Hematopoietic multipotent progenitor cell treated with erythropoietin and hydrocortisone succinate and interleukin-3 and kit ligand, for 15 days (in vitro differentiated cells): Measurements from ENCODE around the gene MRFAP1L1.
"Not testable (repeated sequence)": the region's sequence is repeated elsewhere in the genome, so short reads cannot be mapped to it uniquely, and the experiment has no call there.

Experiments used
- DNase-seq: peaks from one replicate; pipeline ENCODE4 v3.0.0-alpha.2; 2015; ENCODE audit warnings: low spot score

The MRFAP1L1 gene

DNA sequence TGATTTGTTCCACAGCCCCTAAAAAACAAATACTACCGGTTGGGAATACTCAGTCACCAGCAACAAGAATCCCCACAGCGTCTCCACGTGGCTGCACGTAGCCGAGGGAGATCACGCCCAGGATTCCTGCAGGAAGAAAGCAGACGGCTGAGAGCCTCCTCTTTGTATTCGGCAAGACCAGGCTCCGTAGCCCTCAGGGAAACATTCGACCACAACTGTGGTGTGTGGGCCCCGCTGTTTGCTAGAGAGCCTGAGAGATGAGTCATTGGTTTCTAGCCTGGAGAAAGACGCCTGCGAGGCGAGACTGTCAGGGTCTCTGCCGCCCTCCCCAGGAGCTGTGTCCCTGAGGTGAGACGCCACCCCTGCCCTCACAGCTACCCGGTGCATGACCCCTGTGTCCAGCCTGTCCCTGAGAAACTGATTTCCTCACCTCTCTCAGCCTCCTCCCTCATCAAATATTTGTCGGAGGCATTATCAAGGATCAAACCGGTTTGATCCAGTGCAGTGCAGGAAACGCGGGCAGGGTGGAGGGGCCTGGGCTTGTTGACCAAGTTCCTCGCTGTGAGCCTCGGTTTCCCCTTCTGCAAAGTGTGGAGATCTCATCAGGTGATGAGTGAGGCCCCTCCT lies 20.7 kb downstream of the MRFAP1L1 start:
- no peak for DNase-seq

DNA sequence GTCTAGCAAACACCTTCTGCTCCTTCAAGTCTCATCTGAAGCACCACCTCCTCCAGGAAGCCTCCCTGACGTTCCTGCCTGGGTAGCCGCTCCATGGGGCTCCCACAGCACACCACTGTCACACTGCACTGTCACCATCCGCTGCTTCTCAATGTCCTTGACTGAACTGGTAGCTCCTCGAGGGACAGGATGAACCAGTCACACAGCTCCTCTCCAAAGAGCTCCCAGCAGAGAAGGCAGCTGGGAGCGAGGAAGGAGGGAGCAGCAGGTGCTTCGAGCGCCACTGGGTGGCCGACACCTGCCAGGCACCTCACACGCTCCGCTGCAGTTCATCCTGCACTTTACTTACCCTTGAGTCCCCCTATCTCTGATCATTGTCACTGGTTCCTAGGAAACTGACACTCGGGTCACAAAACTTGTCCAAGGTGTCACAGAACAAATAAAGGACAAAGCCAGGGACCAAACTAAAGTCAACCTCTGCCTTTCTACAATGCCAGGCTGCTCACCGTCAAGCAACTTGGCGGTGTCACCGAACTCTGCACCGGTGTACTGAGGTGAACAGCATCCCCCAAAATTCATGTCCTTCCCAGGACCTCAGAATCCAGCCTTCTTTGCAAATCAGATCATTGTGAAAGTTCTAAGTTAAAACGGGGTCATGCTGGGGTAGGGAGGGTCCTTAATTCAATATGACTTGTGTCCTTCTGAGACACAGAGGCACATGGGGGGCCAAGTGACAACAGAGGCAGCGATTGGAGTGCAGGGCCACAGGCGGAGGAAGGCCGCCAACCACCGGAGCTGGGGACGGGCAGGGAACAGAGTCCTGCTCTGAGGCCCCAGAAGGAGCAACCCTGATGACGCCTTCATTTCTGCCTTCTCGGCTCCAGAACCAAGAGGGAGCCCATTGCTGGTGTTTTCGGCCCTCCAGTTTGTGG lies 21.5 kb downstream of the MRFAP1L1 start:
- no peak for DNase-seq

DNA sequence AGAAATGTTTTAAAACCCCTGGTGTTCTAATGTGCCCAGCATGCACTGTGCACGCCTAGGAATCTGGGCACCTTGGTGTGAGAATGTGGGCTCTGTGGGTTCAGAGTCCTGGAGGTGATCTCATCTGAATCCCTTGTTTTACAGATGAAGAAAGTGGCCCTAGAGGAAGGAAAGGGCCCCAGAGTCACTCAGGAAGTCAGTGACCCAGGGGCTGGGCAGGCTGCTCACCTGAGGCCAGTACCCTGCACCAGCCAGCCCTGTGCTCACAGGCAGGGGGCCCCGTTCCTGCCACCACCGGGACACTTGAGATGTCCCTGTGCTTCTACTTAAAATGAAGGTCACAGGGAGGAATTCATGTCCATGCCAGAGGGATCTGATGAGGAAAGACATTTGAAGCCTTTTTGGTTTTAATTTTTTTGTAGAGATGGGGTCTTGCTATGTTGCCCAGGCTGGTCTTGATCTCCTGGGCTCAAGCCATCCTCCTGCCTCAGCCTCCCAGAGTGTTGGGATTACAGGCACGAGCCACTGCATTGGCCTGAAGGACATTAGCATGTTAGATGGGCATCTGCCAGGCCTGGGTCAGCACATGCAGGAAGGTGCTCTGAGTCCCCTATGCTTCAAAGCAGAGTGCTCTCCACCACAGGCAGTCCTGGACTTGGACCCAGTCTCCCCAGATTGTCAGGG lies 23.4 kb downstream of the MRFAP1L1 start:
- no peak for DNase-seq

DNA sequence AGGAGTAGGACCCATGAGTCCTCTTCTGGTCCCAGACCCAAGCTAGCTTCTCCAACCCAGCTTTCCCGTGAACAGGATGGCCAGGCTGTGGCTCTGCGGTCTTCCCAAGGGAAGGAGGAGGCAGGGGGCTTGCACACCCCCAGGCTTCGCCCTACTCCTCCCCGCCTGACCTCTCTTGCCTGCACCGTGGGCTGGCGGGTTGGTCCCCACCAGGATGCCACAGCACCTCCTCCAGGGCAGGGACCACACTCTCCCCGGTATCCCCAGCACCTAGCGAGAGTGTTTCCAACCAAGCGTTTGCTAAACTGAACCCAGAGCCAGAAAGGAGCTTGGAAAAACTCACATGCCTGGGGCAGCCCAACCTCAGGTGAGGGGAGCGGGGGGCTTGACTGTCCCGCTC lies 25.0 kb downstream of the MRFAP1L1 start:
- no peak for DNase-seq

DNA sequence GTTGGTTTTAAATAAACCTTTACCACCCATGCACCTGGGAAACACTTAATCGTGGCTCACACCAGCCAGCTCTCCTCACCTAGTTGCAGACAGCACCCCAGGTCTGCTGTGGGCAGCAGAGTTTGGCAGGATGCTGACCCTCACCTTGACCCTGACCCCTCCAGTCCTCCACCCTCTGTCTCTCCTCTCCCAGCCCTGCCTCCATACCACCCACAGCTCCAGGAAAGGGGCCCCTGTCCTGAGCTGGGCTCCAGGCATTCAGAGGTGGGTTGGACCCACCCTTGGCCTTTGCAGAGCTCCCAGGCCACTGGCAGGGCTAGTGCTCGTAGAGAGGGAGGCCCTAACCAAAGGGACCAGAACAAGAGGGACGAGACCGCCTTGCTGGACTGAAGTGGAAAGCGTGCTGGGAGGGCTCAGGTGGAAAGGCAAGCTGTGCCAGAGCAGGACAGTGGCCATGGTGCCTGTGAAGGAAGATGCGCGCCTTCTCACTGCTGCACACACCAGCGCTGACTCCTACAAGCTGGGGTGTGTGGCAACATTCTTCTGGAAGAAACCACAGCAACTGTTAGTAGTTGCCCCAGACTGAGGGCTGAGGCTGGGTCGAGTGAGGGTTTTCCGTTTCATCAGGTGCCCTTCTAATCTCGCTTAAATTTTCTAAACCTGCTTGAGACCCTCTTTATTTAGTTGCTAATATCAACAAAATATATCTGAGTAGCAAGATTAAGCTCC lies 26.6 kb downstream of the MRFAP1L1 start:
- DNase-seq: no peak

DNA sequence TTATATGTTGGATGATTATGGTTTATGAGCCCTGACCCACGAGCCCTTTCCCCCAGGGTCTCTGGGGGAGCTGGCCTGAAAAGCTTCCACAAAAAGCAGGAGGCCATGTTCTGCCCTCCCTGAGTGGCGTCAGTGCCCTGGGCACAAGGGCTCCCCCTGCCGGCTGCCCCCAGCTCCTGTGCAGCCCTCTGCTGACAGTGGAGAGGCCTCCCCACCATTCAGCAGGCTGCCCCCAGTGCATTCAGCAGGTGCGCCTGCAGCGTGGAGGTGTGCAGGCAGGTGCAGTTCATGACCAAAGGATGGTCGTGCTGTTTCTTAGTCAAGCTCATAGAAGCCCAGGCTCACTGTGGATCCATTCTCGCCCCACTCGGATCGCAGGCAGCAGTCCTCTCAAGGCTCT lies 28.5 kb downstream of the MRFAP1L1 start:
- DNase-seq: peak; percentile 50

DNA sequence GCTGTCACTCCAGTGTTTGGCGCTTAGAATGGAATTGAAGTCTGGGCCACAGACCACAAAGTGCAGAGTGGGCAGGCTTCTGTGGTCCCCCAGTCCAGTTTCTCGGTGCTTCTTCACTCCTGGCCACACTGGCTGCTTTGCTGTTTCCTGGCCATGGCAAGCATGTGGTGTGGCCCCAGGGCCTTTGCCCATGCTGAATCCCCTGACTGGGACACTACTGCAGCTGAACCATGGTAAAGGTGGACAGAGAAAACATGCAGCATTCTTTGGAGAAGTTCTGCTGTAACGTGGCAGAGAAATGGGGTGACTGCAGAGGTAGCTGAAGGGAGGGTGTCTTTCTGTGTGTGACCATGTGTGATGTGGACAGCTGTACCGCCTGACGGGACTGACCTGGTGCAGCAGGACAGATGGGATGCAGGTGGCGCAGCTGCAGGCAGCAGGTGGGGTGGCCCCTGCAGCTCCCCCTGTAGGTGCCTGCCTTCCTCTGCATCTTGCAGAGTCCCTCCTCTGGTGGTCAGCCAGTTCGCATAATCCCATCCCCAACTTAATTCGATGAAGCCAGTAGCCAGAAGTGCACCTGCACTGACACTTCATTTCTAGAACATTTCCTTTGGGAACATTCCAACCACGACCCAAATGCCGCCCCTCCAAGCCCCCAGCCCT lies 29.2 kb downstream of the MRFAP1L1 start:
- DNase-seq: no peak

DNA sequence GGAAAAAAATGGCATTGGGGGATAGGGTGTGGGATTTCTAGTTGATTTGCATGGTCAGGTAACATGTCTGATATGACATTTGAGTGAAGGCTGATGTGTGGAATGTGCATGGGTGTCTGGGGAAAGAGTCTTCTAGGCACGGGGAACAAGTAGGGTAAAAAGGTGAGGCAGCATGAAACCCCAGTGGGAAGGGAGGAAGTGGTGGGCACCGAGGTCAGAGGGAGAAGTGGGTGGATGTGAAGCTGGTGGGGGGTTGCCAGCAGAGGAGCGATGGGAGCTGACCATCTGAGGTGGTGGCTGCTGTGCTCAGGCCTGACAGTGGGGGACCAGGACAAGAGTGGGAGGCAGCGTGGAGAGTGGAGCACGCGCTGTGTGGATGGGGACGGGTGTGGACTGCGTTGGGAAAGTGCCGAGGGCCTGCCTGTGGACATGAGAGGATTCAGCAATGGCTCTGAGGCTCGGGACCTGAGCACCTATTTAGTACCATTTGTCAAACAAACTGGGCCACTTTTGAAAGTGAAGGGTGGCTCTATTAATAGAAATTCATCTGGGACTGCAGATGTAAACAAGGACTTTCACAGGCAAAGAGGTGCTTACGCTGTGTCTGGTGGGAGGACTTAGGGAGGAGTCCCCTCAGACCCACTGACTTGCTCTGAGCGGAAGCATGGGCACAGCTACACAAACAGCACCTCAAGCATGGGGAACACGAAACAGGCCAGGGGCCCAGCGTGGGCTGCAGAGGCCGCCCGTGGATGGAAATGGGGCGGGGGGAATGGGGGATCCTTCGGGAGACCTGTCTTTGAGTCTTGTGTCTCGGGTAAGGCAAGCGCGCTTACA lies 32.7 kb downstream of the MRFAP1L1 start:
- DNase-seq: no peak

DNA sequence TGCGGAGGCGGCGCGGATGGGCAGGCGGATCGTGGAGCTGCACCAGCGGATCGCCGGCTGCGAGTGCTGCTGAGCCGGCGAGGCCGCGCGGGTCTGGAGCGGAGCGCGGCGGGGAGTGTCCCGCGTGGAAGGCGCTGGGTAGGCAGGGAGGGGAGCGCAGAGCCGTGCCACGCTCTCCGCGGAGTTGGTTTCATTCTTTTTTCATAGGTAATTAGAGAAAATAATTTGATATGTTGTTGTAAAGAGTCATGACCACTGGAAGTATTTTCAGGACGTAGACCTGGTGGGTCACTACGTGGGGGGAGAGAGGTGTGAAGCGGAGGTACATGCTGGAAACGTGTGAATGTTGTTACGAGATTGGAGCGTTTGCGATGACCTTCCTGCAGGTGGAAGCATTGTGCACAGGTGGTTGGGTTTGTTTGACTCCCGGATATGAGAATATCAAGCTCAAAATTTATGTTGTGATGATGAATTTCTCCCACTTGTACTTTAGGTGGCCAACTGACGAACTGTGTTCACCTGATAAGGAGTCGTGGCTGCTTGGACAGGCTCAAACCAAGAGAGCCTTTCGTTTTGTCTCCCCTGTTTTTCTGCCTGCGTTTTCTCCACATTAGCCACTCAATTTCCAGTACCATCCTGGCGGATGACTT lies 35.0 kb downstream of the MRFAP1L1 start:
- peak; percentile 68 for DNase-seq

DNA sequence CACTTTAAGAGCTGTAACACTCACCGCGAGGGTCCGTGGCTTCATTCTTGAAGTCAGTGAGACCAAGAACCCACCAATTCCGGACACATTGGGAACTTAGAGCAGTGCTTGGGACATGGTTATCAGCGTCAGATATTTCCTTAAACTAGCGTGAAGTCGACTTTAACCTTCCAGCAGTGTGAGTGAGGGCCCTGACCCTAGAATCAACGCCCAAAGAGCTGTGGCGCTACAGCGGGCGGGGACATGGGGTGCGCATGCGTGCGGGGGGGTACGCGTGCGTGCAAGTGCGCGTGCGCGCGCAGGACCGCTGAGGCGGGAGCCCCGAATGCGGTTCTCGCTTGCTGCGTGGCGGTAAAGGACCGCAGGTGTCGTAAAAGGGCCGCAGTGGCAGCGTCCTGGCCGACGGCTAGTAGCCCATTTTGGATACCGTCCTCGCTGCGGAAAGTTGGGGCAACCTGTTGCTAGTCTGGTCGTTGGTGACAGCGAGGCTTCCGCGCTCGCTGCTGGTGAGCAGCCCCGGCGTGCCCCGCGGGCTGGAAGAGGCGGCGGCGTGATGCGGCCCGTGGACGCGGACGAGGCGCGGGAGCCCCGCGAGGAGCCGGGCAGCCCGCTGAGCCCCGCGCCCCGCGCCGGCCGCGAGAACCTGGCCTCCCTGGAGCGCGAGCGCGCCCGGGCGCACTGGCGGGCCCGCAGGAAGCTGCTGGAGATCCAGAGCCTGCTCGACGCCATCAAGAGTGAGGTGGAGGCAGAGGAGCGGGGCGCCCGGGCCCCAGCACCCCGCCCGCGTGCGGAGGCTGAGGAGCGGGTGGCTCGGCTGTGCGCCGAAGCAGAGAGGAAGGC lies 35.8 kb downstream of the MRFAP1L1 start:
- DNase-seq: peak; percentile 92

DNA sequence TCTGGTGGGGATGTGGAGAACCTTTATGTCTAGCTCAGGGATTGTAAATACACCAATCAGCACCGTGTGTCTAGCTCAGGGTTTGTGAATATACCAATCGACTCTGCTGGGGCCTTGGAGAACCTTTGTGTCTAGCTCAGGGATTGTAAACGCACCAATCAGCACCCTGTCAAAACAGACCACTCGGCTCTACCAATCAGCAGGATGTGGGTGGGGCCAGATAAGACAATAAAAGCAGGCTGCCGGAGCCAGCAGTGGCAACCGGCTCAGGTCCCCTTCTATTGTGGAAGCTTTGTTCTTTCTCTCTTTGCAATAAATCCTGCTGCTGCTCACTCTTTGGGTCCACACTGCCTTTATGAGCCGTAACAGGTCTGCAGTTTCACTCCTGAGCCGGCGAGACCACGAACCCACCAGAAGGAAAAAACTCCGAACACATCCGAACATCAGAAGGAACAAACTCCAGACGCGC lies 36.4 kb downstream of the MRFAP1L1 start:
- not testable (repeated sequence) for DNase-seq

DNA sequence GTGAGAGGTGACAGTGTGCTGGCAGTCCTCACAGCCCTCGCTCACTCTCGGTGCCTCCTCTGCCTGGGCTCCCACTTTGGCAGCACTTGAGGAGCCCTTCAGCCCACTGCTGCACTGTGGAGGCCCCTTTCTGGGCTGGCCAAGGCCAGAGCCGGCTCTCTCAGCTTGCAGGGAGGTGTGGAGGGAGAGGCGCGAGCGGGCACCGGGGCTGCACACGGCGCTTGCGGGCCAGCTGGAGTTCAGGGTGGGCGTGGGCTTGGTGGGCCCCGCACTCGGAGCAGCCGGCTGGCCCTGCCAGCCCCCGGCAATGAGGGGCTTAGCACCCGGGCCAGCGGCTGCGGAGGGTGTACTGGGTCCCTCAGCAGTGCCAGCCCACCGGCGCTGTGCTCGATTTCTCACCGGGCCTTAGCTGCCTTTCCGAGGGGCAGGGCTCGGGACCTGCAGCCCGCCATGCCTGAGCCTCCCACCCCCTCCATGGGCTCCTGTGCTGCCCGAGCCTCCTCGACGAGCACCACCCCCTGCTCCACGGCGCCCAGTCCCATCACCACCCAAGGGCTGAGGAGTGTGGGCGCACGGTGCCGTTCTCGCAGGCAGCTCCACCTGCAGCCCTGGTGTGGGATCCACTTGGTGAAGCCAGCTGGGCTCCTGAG lies 37.0 kb downstream of the MRFAP1L1 start:
- DNase-seq: not testable (repeated sequence)

DNA sequence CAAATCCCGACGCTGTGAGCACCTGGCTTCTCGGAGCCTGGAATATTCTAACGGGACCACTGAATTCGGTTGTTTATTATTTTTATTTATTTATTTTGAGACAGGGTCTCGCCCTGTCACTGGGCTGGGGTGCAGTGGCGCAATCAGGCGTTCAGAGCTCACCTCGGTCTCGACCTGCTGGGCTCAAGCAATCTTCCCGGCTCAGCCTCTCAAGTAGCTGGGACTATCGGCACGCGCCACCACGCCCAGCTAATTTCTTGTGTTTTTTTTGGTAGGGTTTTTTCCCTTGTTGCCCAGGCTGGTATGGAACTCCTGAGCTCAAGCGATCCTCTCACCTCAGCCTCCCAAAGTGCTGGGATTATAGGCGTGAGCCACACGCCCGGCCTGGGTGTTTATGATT lies 37.5 kb downstream of the MRFAP1L1 start:
- no peak for DNase-seq

DNA sequence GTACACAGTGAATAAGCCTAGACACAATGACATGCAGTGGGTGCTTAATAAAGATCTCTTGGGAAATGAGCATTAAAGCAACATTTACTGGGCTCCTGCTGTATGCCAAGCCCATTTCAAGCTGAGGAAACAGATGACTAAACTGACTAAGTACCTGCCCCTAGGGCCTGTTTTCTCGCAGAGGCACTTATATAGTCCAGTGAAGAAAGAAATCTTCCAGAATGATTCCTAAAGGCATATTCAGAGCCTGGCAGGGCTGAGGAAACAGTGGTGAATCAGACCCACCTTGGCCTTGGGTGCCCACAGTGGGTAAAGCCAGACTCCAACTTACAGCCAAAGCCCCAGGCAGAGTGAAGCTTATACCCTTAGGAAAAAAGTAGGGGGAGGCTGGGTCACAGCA lies 38.0 kb downstream of the MRFAP1L1 start:
- DNase-seq: no peak

DNA sequence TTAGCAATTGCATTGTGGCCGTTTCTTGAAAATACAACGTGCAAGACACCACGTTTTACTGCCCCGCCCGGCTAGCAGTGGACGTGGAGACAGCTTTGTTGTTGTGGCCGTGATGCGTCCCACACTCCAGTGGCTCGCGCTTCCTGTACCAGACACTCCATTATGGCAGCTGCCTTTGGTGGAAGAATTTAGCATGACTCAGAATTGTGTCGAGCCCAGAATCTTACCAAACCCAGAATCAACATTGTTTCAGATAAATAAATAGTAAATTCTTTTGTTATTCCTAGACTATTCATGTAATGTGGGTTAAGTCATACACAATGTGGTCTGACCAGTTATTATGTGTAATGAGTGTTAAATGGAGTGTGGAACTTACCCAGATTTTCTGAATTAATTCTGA lies 41.3 kb downstream of the MRFAP1L1 start:
- DNase-seq: no peak

DNA sequence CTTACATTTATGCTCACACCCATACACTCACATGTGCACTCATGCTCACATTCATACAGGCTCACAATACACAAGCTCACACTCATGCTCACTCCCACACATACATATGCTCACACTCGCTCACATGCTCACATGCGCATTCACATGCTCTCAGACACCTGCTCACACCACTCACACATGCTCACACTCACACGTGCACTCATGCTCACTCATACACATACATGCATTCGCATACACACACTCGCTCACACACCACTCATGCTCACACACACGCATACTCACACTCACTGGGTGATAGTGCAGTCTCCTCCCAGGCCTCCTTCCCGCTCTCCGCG lies 44.4 kb downstream of the MRFAP1L1 start:
- no peak for DNase-seq

DNA sequence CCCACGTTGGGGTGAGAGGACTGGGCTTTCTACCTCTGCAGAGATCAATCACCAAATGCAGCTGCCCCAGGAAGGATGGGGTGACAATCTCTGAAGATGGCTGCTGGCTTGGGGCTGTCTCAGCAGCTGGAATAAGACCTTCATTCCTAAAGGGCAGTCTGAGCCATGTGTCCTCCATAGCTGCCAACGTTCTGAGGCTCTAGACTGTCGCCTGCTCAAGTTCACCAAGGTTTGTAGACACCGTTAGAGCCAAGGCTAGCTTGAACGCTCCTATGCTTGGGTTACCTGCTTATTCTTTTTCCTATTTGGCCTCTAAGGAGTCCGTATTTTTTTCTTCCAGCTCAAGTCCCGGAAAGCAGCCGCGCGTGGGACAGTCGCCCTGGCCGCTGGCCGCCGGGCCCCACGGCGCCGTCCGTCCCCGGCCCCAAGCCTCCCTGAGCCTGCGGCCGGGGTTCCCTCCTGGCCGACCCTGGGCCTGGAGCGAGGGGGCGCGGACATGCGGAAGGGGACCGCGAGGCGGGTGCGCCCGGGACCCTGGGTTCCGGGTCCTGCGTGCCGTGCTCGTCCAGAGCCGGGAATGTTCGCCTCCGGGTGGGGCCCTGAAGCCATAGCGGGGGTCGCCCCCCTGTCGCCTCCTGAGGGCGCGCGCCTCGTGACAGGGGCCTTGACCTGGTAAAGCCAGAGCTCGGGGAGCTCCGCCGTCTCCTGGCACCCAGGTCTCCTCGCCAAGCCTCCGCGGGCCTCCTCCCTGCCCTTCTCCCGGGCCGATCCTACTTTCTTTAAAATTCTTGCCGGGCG lies 45.9 kb downstream of the MRFAP1L1 start:
- no peak for DNase-seq

DNA sequence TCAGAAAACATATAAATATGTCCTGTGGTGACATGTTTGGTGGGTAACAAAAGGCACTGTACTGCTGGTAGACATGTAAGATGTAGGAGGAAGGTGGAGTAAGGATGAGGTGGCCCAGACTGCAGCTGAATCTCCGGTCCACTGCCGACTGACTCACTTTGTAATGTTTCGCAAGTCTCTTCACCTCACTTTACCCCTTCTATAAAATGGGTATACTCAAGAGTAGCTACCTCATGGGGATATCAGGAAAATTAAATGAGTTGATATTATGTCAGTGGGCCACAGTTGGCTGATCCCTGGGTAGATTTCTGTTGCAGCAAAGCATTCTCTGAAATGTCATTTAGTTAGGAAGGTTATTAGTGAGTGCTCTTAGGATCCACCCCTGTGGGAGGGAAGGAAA lies 47.1 kb downstream of the MRFAP1L1 start:
- no peak for DNase-seq
